Astrocyte of the spinal cord (primary cell): Measurements from ENCODE around the gene NEK3.
A peak's percentile ranks its signal among the peaks of the same experiment; 100 is the strongest.

ENCODE experiments used
- DNase-seq: peaks from one replicate; pipeline ENCODE4 v3.0.0; 2011; ENCODE audit warnings: low read depth, low spot score
- H3K4me3 ChIP-seq: 2 replicates; pipeline ENCODE4 v1.5.1; 2011; ENCODE audit warnings: low read depth, mild to moderate bottlenecking, low read length, moderate library complexity
- in situ Hi-C: cut with HindIII; loops from 2 replicates; pipeline ENCODE4 v1.10.0; 2017; ENCODE audit warnings: low sequenced_read_pairs
- TF ChIP-seq, protein P1 (sequence below): IDR thresholded peaks from 2 replicates; pipeline ENCODE4 v1.5.1; 2012; ENCODE audit warnings: low read depth, mild to moderate bottlenecking, low read length, inconsistent platforms

Gene NEK3

DNA sequence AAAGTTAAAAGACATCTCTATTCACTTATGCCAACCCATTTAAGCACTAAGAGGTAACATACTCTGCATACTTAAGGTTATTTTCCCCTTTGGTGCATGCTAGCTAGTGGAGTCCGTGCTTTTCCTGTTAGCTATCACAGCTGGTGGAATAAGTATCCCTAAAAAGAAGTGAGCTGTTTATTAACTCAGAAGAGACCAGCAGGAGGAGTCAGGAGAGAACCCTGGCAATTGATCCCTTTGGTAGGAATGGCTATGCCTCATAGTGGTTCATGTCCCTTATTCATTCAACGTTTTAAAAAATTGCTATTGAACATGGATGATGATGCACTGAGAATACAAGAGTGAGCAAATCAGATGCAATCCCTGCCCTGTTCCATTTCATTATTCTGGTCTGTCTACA is 18.1 kb downstream of the NEK3 start:
- no peak overlapping the region for H3K4me3 ChIP-seq
- in situ Hi-C loops, result no loop called here
- DNase-seq, result no peak
- TF ChIP-seq, protein P1, sequence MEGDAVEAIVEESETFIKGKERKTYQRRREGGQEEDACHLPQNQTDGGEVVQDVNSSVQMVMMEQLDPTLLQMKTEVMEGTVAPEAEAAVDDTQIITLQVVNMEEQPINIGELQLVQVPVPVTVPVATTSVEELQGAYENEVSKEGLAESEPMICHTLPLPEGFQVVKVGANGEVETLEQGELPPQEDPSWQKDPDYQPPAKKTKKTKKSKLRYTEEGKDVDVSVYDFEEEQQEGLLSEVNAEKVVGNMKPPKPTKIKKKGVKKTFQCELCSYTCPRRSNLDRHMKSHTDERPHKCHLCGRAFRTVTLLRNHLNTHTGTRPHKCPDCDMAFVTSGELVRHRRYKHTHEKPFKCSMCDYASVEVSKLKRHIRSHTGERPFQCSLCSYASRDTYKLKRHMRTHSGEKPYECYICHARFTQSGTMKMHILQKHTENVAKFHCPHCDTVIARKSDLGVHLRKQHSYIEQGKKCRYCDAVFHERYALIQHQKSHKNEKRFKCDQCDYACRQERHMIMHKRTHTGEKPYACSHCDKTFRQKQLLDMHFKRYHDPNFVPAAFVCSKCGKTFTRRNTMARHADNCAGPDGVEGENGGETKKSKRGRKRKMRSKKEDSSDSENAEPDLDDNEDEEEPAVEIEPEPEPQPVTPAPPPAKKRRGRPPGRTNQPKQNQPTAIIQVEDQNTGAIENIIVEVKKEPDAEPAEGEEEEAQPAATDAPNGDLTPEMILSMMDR, result no peak

DNA sequence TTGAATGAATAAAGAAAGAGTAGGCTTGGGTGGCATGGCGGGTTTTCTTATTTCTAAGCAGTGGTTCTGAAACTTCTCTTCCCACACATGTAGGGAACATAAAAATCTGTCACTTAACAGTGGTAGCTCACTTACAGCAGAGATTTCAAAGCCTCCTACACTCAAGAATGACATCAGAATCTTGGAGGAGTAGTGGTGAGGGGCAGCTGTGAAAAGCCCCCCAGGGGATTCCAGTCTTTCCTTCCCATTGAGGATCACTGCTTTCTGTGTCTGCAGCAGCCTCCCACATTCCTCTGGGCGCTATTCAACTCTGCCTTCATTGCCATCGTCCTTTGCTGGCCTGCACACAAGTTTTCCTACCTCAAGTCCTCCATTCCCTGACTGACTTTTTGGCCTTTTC is 21.9 kb downstream of the NEK3 start:
- in situ Hi-C loops, result no loop called here
- H3K4me3 ChIP-seq, result no peak overlapping the region
- TF ChIP-seq, protein P1, result no peak
- no peak for DNase-seq

DNA sequence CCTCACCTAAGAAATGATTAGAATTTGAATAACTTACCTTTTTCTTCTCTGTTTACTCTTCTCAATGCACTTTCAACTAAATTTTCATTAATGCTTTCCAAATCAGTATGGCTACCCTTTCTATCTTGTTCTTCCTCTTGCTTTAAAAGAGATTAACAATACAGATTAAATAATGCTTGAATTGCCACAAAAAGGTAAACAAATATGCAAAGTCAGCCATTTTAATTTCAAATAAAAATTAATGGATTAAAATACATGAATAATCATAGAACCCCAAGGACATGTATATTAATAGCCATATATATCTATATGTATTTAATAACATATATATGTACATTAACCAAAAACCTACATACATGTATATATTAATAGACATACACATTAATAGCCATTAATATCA is 22.6 kb downstream of the NEK3 start:
- in situ Hi-C loops, result no loop called here

DNA sequence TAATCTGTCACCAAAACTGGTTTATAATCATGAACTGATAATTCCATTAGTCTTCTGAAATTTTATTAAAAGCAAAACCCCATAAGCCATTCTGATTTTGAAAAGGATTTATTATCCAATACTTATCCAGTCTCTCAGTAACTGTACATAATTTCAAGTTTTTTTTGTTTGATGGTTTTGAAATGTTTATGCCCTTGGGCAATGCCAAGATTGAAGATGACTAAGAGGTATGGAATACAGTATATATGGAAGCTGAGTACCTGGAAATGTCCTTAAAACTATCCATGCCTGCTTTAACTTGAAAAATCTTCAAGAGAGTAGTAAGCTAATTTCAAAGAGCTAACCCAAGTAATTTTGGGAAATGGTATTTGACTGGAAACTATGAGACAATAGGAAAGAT is 28.8 kb downstream of the NEK3 start:
- DNase-seq, result no peak
- no peak overlapping the region for H3K4me3 ChIP-seq
- in situ Hi-C loops, result no loop called here
- TF ChIP-seq, protein P1, result no peak

More for the DNA sequence above, 22.6 kb downstream of the NEK3 start:
- no peak overlapping the region for H3K4me3 ChIP-seq
- DNase-seq, result no peak
- TF ChIP-seq, protein P1, result no peak

DNA sequence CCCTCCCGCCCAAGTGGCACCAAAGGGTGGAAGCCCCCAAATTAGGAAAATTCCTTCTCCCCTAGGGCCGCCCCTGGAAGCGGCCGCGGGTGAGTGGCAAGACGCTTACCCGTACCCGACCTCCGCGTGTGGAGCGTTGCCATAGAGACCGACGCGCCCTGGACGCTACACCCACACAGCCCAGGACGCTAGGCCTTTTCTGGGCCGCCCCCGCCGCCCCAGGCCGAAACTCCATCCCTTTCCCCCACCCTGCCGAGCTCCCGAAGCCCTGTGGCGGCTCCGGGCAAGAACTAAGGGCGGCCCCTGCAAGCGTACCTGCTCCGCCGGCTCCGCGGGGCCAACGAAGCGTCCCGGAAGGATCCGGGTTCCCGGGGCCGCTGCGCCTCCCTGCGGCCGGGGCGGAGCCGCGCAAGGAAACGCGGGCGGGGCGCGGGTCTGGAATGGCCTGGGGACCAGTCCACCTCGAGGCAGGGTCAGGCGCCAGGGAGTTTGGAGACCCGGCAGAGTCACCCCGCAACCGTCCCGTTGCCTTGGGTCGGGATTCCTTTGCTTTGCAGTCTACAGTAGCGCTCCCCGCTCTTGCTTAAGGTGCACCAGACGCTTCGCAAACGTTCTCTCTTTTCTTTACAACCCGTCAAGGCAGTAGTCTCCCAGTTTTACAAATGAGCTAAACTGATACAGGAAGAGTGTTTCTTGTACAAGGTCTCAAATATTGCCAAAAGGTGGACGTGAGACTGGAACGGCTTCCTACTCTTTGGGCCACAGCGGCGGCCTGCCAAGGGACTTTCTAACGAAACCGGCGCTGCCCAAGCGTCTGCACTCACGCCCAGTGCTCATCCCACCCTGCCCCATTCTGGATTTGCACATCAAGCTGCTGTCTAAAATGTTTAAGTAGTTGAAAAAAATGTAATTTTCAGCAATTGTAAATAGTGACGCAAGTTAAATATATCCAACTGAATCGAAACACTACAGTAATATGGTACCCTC is 30.4 kb downstream of the NEK3 start, which contains the start of gene NEK5:
NEK5 (minus strand) TSS at position 360 of the 987 bp plus-strand sequence. CDS start 1,591 bp downstream, outside the sequence.
- TF ChIP-seq, protein P1, result peak; percentile 71
- in situ Hi-C loops, result no loop called here
- peak within 1 kb of the TSS; percentile 63 for H3K4me3 ChIP-seq
- DNase-seq, result peak; percentile 49

DNA sequence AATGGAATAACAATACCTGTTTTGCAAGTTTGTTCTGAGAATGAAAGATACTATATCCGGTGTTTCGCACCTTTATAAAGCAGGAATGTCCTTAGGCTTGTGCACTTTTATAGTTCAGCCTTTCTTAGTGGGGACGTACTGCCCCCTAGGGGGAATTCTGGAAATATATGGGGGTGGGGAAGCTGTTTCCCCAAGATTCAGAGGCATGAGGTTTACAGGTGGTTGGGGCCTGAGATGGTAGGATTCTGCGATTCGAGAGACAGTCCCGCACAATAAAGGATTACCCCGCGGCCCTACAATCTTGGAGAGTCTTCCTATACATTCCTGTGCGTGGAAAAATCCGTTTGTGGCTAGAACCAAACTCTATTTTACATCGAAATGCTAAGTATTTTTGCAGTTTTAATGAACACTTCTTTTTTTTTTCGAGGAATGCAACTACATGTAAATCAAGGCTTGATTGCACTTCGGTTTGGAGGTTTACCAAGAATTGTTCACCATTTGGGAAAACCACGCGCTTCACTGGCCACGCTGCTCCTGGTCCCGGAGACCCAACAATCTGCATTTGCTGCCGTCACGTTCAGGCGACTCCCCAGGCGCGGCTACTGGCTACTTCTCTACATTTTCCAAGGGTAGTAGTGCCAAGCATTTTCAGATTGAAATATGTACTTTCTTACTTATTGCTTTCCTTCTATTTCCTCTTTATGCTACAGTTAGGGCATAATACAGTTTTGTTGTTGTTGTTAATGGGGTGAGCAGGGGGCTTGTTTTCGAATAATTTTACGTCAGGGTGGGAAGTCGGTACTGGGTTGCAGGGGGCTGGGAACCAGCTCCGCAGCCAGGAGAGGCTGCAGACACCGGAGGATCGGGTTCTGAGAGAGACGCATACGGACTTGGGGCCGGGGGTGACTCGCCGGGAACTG is 31.4 kb downstream of the NEK3 start:
- peak overlapping the region; percentile 63 for H3K4me3 ChIP-seq
- in situ Hi-C loops, result no loop called here
- TF ChIP-seq, protein P1, result peak; percentile 82
- DNase-seq, result peak; percentile 75
